Gastrocnemius medialis (tissue), 4 donors: ENCODE data around the gene GAR1. TPM values are rescaled to one million over a fixed set of nuclear protein-coding genes. Genes with fewer than 3 reads are reported as not detected.
A peak's percentile ranks its signal among the peaks of the same experiment; 100 is the strongest.

Experiments used
- ATAC-seq, 2 donors: fragments of 150-250 bp; one replicate each; pipeline ENCODE4 v1.9.1; 2016
- DNase-seq, 2 donors: peaks; one replicate each; pipeline ENCODE4 v3.0.0-alpha.2; 2019
- H3K27ac ChIP-seq, 4 donors: fragments of 200-600 bp; sonication (generic); 1 replicate in 1 of 4; 2 replicates in 3 of 4; pipeline ENCODE4 v1.5.1; 2016 to 2018; ENCODE audit warnings: mild to moderate bottlenecking in 2 of 4, moderate library complexity in 1 of 4
- H3K27me3 ChIP-seq, 3 donors: fragments of 200-600 bp; sonication (generic) in 2 of 3; 1 replicate in 1 of 3; 2 replicates in 2 of 3; pipeline versions ENCODE4 v1.5.1 to v1.6.0; 2016 to 2019; ENCODE audit warnings: mild to moderate bottlenecking in 1 of 3, moderate library complexity in 1 of 3
- H3K36me3 ChIP-seq, 2 donors: fragments of 200-600 bp; sonication (generic) in 1 of 2; one replicate each; pipeline ENCODE4 v1.5.1; 2017 to 2018
- H3K4me1 ChIP-seq, 2 donors: fragments of 200-600 bp; sonication (generic) in 1 of 2; one replicate each; pipeline ENCODE4 v1.5.1; 2016 to 2017; ENCODE audit warnings: mild to moderate bottlenecking in 2 of 2
- H3K4me3 ChIP-seq, 4 donors: fragments of 200-600 bp; sonication (generic) in 3 of 4; 1 replicate in 1 of 4; 2 replicates in 3 of 4; pipeline ENCODE4 v1.5.1; 2016 to 2019; ENCODE audit warnings: mild to moderate bottlenecking in 2 of 4
- H3K9me3 ChIP-seq, 3 donors: fragments of 200-600 bp; sonication (generic) in 2 of 3; 1 replicate in 1 of 3; 2 replicates in 2 of 3; pipeline ENCODE4 v1.5.1; 2016 to 2019
- CTCF ChIP-seq, 5 experiments: fragments of 450-650 bp in 3 of 5; fragments of 200-600 bp in 2 of 5; sonication (generic) in 2 of 5; IDR thresholded peaks in 4 of 5; conservative IDR thresholded peaks in 1 of 5; 1 replicate in 4 of 5; 2 replicates in 1 of 5; pipeline ENCODE4 v1.5.1; 2016 to 2019; ENCODE audit warnings: antibody characterized with exemption in 5 of 5, mild to moderate bottlenecking in 3 of 5, moderate library complexity in 3 of 5
- POLR2A ChIP-seq, 2 donors: fragments of 450-650 bp; IDR thresholded peaks; one replicate each; pipeline ENCODE4 v1.6.1; 2017; ENCODE audit warnings: antibody characterized with exemption in 2 of 2, mild to moderate bottlenecking in 2 of 2, moderate library complexity in 2 of 2
- in situ Hi-C, 4 donors: fragments of 200-750 bp; cut with MboI; loops; one replicate each; pipeline versions ENCODE4 v1.15.0 to v1.8.0; 2017; ENCODE audit warnings: low sequenced_read_pairs in 4 of 4
- intact Hi-C: fragments of 100-400 bp; cut with DNase I; formaldehyde crosslinking; loops from one replicate; pipeline ENCODE4 v1.15.1; 2023; ENCODE audit warnings: low total_unique reads
- total RNA-seq, 4 donors: library from RNA; depleted of rRNA; stranded (reverse); fragments of >200 nt; gene quantifications; one replicate each; pipeline versions ENCODE4 v1.1.0 to v1.2.3, GENCODE V29; 2016

The GAR1 gene
- total RNA-seq, 4 donors from 2014 or later = 2.8 to 7.2 (median 3.5) TPM

DNA sequence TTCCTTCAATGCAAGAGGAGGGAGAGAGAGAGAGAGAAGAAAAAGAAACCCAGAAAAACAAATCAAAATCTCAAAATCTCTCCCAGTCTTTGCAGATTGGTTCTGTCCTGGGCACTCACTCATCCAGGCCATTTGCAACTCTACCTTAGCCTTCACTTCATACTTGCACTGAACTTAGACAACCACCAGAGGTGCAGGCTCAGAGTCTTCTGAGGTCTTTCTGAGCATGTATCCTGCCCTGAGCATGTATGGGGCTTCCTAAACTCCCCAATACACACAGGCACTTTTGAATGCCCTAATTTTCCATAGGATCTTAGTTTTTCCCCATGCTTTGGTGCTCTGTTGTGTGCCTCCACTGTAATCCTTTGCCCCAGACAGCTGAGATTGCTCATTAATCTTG, 16.7 kb upstream of the GAR1 start:
- Histone ChIP-seq H3K4me1 (no peaks in the 10 kb centered on the region), H3K27me3 (no peaks in the 10 kb centered on the region), H3K36me3 (no peaks in the 10 kb centered on the region), H3K4me3 (no peak overlapping the region), H3K9me3 (no peaks in the 10 kb centered on the region), H3K27ac (no peak overlapping the region)
- DNase-seq = no peak
- intact Hi-C loops = no loop called here
- TF ChIP-seq POLR2A (IDR thresholded peaks at IDR 0.05) (no peak), CTCF (IDR thresholded peaks at IDR 0.05 in 4 of 5, conservative IDR thresholded peaks at IDR 0.05 in 1 of 5) (no peak)
- ATAC-seq = no peak
- in situ Hi-C loops = no loop called here

DNA sequence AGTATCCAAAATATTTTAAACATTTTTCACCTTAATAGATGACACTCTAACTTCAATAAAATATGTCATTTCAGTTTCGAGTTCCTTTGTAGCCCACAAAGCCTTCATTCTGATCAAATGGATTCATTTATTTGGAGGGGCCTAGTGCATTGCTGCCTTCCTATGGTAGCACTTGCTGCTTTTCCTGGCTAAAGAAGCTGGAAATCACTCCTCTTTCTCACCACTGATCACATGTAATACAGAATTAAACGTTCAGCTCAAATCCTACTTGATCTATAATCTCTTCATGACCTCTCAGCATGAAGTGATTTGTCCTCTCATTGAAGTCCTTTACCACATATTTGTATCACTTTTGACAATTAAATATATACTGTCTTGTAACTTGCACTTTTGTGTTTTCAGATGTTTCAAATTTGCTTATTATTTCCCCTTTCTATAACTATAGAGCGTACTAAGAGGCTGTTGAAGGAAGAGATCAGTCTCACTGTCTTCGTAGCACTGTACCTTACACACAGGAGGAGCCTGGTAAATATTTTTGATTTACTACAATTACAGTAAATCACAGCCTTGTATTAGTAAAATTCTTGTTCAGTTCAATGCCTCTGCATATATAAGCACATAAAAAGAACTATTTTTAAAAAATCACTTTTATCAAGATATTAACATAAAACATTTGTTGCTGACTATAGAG, 14.3 kb upstream of the GAR1 start:
- no peak for DNase-seq
- H3K4me3 ChIP-seq = peak overlapping the region in 3 of 4 donors; percentile 28 to 35 (median 31)
- H3K27me3 ChIP-seq = no peaks in the 10 kb centered on the region
- no peak for ATAC-seq
- intact Hi-C loops (no loop called here), in situ Hi-C loops (loop anchor here in 2 of 4 donors (10.0 to 25.0 kb wide), 2 partner anchors 89 to 376 kb away; partner anchors contain the start of gene CASP6 (in 1 of the 2))
- no peaks in the 10 kb centered on the region for H3K9me3 ChIP-seq
- H3K36me3 ChIP-seq = no peaks in the 10 kb centered on the region
- no peaks in the 10 kb centered on the region for H3K4me1 ChIP-seq
- peak overlapping the region in 2 of 4 donors; percentile 25 to 32 for H3K27ac ChIP-seq
- TF ChIP-seq POLR2A (IDR thresholded peaks at IDR 0.05) (no peak), CTCF (IDR thresholded peaks at IDR 0.05 in 4 of 5, conservative IDR thresholded peaks at IDR 0.05 in 1 of 5) (no peak)

- ATAC-seq (peak in 1 of 2 donors; percentile 47), DNase-seq (no peak)
- in situ Hi-C loops = loop anchor here in 2 of 4 donors (10.0 to 25.0 kb wide), 2 partner anchors 90 to 377 kb away; partner anchors contain the start of gene CASP6 (in 1 of the 2)
- TF ChIP-seq POLR2A (IDR thresholded peaks at IDR 0.05) (no peak), CTCF (IDR thresholded peaks at IDR 0.05 in 4 of 5, conservative IDR thresholded peaks at IDR 0.05 in 1 of 5) (no peak)
- Histone ChIP-seq H3K27me3 (no peaks in the 10 kb centered on the region), H3K9me3 (no peaks in the 10 kb centered on the region), H3K36me3 (no peaks in the 10 kb centered on the region), H3K4me1 (no peaks in the 10 kb centered on the region), H3K4me3 (peak within 1 kb of the TSS in 3 of 4 donors; percentile 28 to 35 (median 31)), H3K27ac (peak within 1 kb of the TSS in 3 of 4 donors; percentile 10 to 32 (median 25))
- intact Hi-C loops = no loop called here
These were observed 13.7 kb upstream of the GAR1 start, which contains the start of gene CFI for GRCh38 chr4:109801895-109802319. CFI (minus strand) TSS chr4:109801999; CDS start chr4:109801971, 28 bp downstream.

- peak in 2 of 5 experiments; percentile 23 to 38 for TF ChIP-seq CTCF (IDR thresholded peaks at IDR 0.05 in 4 of 5, conservative IDR thresholded peaks at IDR 0.05 in 1 of 5)
- no peak for TF ChIP-seq POLR2A (IDR thresholded peaks at IDR 0.05)
- Histone ChIP-seq H3K4me3 (no peak overlapping the region), H3K36me3 (no peaks in the 10 kb centered on the region), H3K27me3 (no peaks in the 10 kb centered on the region), H3K9me3 (no peaks in the 10 kb centered on the region), H3K27ac (no peak overlapping the region), H3K4me1 (no peaks in the 10 kb centered on the region)
- DNase-seq = no peak
- intact Hi-C loops (loop anchor here (2.0 kb wide), 1 partner anchor 101 kb away; the partner anchor contains the start of gene CASP6), in situ Hi-C loops (loop anchor here in 2 of 4 donors (10.0 to 25.0 kb wide), 2 partner anchors 92 to 379 kb away; partner anchors contain the start of gene CASP6 (in 1 of the 2))
- peak; percentile 41 to 60 for ATAC-seq
These were observed 11.5 kb upstream of the GAR1 start for GRCh38 chr4:109803924-109804571.
